Liver (tissue), 9 donors: ENCODE measurements around the gene PPM1M. TPM values are rescaled to one million over a fixed set of nuclear protein-coding genes. Genes with fewer than 3 reads are reported as not detected.
A peak's percentile ranks its signal among the peaks of the same experiment; 100 is the strongest.

Source experiments
- DNase-seq: peaks from one replicate; pipeline ENCODE4 v3.0.0-alpha.2; 2017; ENCODE audit warnings: low spot score
- H3K27ac ChIP-seq, 2 donors: one replicate each; pipeline ENCODE4 v1.7.0; 2013; ENCODE audit warnings: inconsistent platforms in 2 of 2, low read length in 2 of 2, control low read depth in 1 of 2, low read depth in 1 of 2, mild to moderate bottlenecking in 1 of 2
- H3K27me3 ChIP-seq, 4 donors: one replicate each; pipeline versions ENCODE4 v1.6.1 to v1.7.0; 2013; ENCODE audit warnings: low read length in 3 of 4, inconsistent platforms in 1 of 4, mild to moderate bottlenecking in 1 of 4, moderate library complexity in 1 of 4; ENCODE audit not compliant: control insufficient read depth in 4 of 4, insufficient read depth in 4 of 4
- H3K36me3 ChIP-seq, 4 donors: one replicate each; pipeline versions ENCODE4 v1.6.1 to v1.7.0; 2013; ENCODE audit warnings: low read length in 3 of 4, mild to moderate bottlenecking in 3 of 4, low read depth in 1 of 4, moderate library complexity in 1 of 4; ENCODE audit not compliant: control insufficient read depth in 4 of 4, insufficient read depth in 3 of 4
- H3K4me1 ChIP-seq, 4 donors: one replicate each; pipeline versions ENCODE4 v1.6.1 to v1.7.0; 2013; ENCODE audit warnings: low read length in 3 of 4, mild to moderate bottlenecking in 3 of 4, moderate library complexity in 1 of 4; ENCODE audit not compliant: control insufficient read depth in 4 of 4, insufficient read depth in 4 of 4
- H3K4me3 ChIP-seq, 3 donors: one replicate each; pipeline versions ENCODE4 v1.6.1 to v1.7.0; 2013; ENCODE audit warnings: low read length in 3 of 3, control low read depth in 1 of 3, low read depth in 1 of 3, mild to moderate bottlenecking in 1 of 3
- H3K9ac ChIP-seq, 2 donors: one replicate each; pipeline ENCODE4 v1.7.0; 2013; ENCODE audit warnings: low read length in 2 of 2, mild to moderate bottlenecking in 2 of 2, moderate library complexity in 2 of 2, control low read depth in 1 of 2, low read depth in 1 of 2
- H3K9me3 ChIP-seq, 4 donors: one replicate each; pipeline versions ENCODE4 v1.6.1 to v1.7.0; 2013; ENCODE audit warnings: low read length in 3 of 4; ENCODE audit not compliant: control insufficient read depth in 4 of 4
- EGR1 ChIP-seq, 2 donors: IDR thresholded peaks; 2 replicates each; pipeline ENCODE4 v1.6.1; 2016 to 2018; ENCODE audit warnings: antibody characterized with exemption in 2 of 2, low read depth in 2 of 2
- FOXA1 ChIP-seq: IDR thresholded peaks from 2 replicates; pipeline ENCODE4 v1.6.1; 2016; ENCODE audit warnings: antibody characterized with exemption
- FOXA2 ChIP-seq: IDR thresholded peaks from 2 replicates; pipeline ENCODE4 v1.6.1; 2016; ENCODE audit warnings: antibody characterized with exemption
- HNF4A ChIP-seq, 2 donors: conservative IDR thresholded peaks; 2 replicates each; pipeline ENCODE4 v1.6.1; 2016; ENCODE audit warnings: antibody characterized with exemption in 2 of 2, mild to moderate bottlenecking in 2 of 2
- HNF4G ChIP-seq: IDR thresholded peaks from 2 replicates; pipeline ENCODE4 v1.6.1; 2016; ENCODE audit warnings: antibody characterized with exemption
- JUND ChIP-seq, 2 donors: IDR thresholded peaks; 2 replicates each; pipeline ENCODE4 v1.6.1; 2016; ENCODE audit warnings: antibody characterized with exemption in 2 of 2
- RAD21 ChIP-seq, 2 donors: IDR thresholded peaks; 2 replicates each; pipeline ENCODE4 v1.6.1; 2016; ENCODE audit warnings: antibody characterized with exemption in 2 of 2, mild to moderate bottlenecking in 2 of 2
- RXRA ChIP-seq, 2 donors: IDR thresholded peaks; 2 replicates each; pipeline ENCODE4 v1.6.1; 2017 to 2018; ENCODE audit warnings: antibody characterized with exemption in 2 of 2, mild to moderate bottlenecking in 1 of 2
- SP1 ChIP-seq: IDR thresholded peaks from 2 replicates; pipeline ENCODE4 v1.6.1; 2018; ENCODE audit warnings: antibody characterized with exemption, mild to moderate bottlenecking
- TAF1 ChIP-seq: conservative IDR thresholded peaks from 2 replicates; pipeline ENCODE4 v1.6.1; 2016; ENCODE audit warnings: antibody characterized with exemption, mild to moderate bottlenecking
- YY1 ChIP-seq: IDR thresholded peaks from 2 replicates; pipeline ENCODE4 v1.6.1; 2016; ENCODE audit warnings: antibody characterized with exemption, mild to moderate bottlenecking
- WGBS: extraction: QIAGEN DNeasy Blood & Tissue Kit; methylation state at CpG from one replicate; pipeline ENCODE4 v1.1.7; 2013; 5-methylcytosine and 5-hydroxymethylcytosine counted together
- polyA plus RNA-seq, 2 donors: library from polyadenylated mRNA; stranded (reverse) in 1 of 2; unstranded in 1 of 2; fragments of 200-250 nt in 1 of 2; fragments of >200 nt in 1 of 2; fragmentation: Nextera tagmentation in 1 of 2; extraction: Ambion mirVana in 1 of 2; gene quantifications; one replicate each; pipeline versions ENCODE4 v1.2.1 to v1.2.3, GENCODE V29; 2013 to 2015
- total RNA-seq, 2 donors: library from RNA; depleted of rRNA; stranded (reverse); fragments of >200 nt; gene quantifications; one replicate each; pipeline ENCODE4 v1.2.3, GENCODE V29; 2014
- TF ChIP-seq, protein P1 (sequence below): IDR thresholded peaks from 2 replicates; pipeline ENCODE4 v1.6.1; 2016; ENCODE audit warnings: antibody characterized with exemption
- TF ChIP-seq, protein P2 (sequence below): fragments of 150-350 bp; IDR thresholded peaks from 2 replicates; pipeline ENCODE4 v1.5.1; 2017; ENCODE audit warnings: improper control_type of control experiment, low read depth, low read length; ENCODE audit not compliant: missing input control
- TF ChIP-seq, protein P3 (sequence below): IDR thresholded peaks from 2 replicates; pipeline ENCODE4 v1.6.1; 2016; ENCODE audit warnings: antibody characterized with exemption
- TF ChIP-seq, protein P4 (sequence below): IDR thresholded peaks from 2 replicates; pipeline ENCODE4 v1.6.1; 2016; ENCODE audit warnings: antibody characterized with exemption, mild to moderate bottlenecking
- donor health status: healthy.
- donor health status: healthy.
- donor health status: healthy.
- donor health status: healthy.
- donor health status: healthy.

Gene PPM1M
- total and polyA plus RNA-seq, 4 donors, result 2.8 to 5.5 (median 4.6) TPM

DNA sequence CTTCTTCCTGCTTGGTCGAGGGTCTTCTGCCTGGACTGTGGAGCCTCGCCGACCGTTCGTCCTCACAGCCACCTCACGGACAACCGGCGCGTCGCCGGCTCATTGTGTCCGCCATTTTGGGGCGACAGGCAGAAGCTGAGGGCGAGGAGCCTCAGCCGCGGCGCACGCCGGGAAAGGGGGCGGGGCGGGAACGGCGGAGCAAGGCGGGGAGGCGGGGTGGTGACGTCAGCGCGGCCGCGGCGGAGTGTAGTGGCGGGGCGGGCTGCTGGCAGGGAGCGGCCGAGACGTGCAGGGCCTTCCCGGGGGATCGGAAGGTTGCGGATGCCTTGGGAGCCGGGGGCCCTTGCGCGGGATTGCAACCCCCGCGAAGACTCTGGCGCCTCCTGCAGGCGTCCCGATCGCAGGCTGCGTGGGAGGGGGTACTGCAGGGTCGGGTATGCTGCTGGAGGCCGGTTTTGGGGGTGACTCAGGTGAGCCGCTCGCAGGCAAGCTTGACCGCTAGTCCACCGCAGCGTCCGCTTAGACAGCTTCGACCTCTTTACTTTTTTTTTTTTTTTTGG, 33.0 kb downstream of the PPM1M start, which contains the start of gene WDR82:
Gene WDR82, minus strand, starts transcription at position 140 of the 560 bp plus-strand sequence. CDS start 288 bp downstream, outside the sequence.
- peak within 1 kb of the TSS; percentile 81 to 99 (median 82) for H3K4me3 ChIP-seq

More for the DNA sequence above, 33.0 kb downstream of the PPM1M start, which contains the start of gene WDR82:
- under 1% methylated on average over 58 of the region's 58 CpGs for WGBS
- H3K27ac ChIP-seq, result peak within 1 kb of the TSS; percentile 93 to 99
- H3K27me3 ChIP-seq, result no peaks in the 10 kb centered on the region
- H3K9me3 ChIP-seq, result no peaks in the 10 kb centered on the region
- peaks cover 0 to 4% (median under 1%) of the 10 kb centered on the region in 4 donors for H3K36me3 ChIP-seq
- peak; percentile 99 for DNase-seq
- peak within 1 kb of the TSS; percentile 94 to 99 for H3K9ac ChIP-seq
- peaks cover 4 to 52% (median 39%) of the 10 kb centered on the region in 4 donors for H3K4me1 ChIP-seq
- TF ChIP-seq HNF4G (no peak), HNF4A (conservative IDR thresholded peaks at IDR 0.05) (no peak), RAD21 (IDR thresholded peaks at IDR 0.05) (peak; percentile 16 to 44), YY1 (peak; percentile 98), TAF1 (no peak), JUND (IDR thresholded peaks at IDR 0.05) (peak in 1 of 2 donors; percentile 31), FOXA1 (no peak), EGR1 (IDR thresholded peaks at IDR 0.05; ENCODE audit: low read depth in 2 of 2) (no peak), FOXA2 (no peak), SP1 (no peak), RXRA (IDR thresholded peaks at IDR 0.05) (peak; percentile 6 to 26)
- TF ChIP-seq, protein P1, sequence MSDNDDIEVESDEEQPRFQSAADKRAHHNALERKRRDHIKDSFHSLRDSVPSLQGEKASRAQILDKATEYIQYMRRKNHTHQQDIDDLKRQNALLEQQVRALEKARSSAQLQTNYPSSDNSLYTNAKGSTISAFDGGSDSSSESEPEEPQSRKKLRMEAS, result no peak
- TF ChIP-seq, protein P2, sequence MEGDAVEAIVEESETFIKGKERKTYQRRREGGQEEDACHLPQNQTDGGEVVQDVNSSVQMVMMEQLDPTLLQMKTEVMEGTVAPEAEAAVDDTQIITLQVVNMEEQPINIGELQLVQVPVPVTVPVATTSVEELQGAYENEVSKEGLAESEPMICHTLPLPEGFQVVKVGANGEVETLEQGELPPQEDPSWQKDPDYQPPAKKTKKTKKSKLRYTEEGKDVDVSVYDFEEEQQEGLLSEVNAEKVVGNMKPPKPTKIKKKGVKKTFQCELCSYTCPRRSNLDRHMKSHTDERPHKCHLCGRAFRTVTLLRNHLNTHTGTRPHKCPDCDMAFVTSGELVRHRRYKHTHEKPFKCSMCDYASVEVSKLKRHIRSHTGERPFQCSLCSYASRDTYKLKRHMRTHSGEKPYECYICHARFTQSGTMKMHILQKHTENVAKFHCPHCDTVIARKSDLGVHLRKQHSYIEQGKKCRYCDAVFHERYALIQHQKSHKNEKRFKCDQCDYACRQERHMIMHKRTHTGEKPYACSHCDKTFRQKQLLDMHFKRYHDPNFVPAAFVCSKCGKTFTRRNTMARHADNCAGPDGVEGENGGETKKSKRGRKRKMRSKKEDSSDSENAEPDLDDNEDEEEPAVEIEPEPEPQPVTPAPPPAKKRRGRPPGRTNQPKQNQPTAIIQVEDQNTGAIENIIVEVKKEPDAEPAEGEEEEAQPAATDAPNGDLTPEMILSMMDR, result peak; percentile 23
- TF ChIP-seq, protein P3, sequence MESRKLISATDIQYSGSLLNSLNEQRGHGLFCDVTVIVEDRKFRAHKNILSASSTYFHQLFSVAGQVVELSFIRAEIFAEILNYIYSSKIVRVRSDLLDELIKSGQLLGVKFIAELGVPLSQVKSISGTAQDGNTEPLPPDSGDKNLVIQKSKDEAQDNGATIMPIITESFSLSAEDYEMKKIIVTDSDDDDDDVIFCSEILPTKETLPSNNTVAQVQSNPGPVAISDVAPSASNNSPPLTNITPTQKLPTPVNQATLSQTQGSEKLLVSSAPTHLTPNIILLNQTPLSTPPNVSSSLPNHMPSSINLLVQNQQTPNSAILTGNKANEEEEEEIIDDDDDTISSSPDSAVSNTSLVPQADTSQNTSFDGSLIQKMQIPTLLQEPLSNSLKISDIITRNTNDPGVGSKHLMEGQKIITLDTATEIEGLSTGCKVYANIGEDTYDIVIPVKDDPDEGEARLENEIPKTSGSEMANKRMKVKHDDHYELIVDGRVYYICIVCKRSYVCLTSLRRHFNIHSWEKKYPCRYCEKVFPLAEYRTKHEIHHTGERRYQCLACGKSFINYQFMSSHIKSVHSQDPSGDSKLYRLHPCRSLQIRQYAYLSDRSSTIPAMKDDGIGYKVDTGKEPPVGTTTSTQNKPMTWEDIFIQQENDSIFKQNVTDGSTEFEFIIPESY, result no peak
- TF ChIP-seq, protein P4, sequence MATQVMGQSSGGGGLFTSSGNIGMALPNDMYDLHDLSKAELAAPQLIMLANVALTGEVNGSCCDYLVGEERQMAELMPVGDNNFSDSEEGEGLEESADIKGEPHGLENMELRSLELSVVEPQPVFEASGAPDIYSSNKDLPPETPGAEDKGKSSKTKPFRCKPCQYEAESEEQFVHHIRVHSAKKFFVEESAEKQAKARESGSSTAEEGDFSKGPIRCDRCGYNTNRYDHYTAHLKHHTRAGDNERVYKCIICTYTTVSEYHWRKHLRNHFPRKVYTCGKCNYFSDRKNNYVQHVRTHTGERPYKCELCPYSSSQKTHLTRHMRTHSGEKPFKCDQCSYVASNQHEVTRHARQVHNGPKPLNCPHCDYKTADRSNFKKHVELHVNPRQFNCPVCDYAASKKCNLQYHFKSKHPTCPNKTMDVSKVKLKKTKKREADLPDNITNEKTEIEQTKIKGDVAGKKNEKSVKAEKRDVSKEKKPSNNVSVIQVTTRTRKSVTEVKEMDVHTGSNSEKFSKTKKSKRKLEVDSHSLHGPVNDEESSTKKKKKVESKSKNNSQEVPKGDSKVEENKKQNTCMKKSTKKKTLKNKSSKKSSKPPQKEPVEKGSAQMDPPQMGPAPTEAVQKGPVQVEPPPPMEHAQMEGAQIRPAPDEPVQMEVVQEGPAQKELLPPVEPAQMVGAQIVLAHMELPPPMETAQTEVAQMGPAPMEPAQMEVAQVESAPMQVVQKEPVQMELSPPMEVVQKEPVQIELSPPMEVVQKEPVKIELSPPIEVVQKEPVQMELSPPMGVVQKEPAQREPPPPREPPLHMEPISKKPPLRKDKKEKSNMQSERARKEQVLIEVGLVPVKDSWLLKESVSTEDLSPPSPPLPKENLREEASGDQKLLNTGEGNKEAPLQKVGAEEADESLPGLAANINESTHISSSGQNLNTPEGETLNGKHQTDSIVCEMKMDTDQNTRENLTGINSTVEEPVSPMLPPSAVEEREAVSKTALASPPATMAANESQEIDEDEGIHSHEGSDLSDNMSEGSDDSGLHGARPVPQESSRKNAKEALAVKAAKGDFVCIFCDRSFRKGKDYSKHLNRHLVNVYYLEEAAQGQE, result peak; percentile 20
